ENCODE measurements around the gene L1TD1.

The L1TD1 gene

DNA sequence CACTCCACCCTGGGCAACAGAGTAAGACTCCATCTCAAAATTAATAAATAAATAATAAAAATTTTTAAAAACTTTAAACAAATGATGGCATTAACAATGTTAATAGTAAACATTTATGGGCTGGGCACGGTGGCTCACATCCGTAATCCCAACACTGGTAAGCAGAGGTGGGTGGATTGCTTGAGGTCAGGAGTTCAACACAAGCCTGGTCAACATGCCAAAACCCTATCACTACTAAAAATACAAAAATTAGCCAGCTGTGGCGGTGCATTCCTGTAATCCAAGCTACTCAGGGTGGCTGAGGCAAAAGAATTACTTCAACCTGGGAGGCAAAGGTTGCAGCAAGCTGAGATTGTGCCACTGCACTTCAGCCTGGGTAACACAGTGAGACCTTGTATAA, 9.0 kb upstream of the L1TD1 start:
- Histone ChIP-seq H3K9me3 (ENCODE audit: insufficient read depth, low read length) (no peaks in the 10 kb centered on the region), H3K4me1 (ENCODE audit: insufficient read depth, insufficient read length) (peaks cover 3% of the 10 kb centered on the region), H3K27me3 (ENCODE audit: insufficient read depth, insufficient read length) (no peaks in the 10 kb centered on the region), H3K36me3 (ENCODE audit: insufficient read depth, insufficient read length, low read length) (no peaks in the 10 kb centered on the region), H3K4me3 (ENCODE audit: insufficient read length, low read depth) (no peak overlapping the region), H3K9ac (ENCODE audit: insufficient read length, low read depth) (no peak overlapping the region)
- no peak for DNase-seq (ENCODE audit: low read depth, low spot score)
- no peak for TF ChIP-seq ZNF274 (IDR thresholded peaks at IDR 0.05; ENCODE audit: low read depth, low read length)

DNA sequence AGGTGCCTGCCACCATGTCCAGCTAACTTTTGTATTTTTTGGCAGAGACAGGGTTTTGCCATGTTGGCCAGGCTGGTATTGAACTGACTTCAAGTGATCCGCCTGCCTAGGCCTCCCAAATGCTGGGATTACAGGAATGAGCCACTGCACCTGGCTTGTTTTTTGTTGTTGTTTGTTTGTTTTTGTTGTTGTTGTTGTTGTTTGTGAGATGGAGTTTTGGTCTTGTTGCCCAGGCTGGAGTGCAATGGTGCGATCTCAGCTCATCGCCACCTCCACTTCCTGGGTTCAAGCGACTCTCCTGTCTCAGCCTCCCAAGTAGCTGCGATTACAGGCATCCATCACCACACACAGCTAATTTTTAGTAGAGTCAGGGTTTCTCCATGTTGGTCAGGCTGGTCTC, 7.1 kb upstream of the L1TD1 start:
- peaks cover 3% of the 10 kb centered on the region for H3K4me1 ChIP-seq (ENCODE audit: insufficient read depth, insufficient read length)
- TF ChIP-seq ZNF274 (IDR thresholded peaks at IDR 0.05; ENCODE audit: low read depth, low read length) (no peak), YY1 (IDR thresholded peaks at IDR 0.05; ENCODE audit: insufficient read depth, insufficient read length) (no peak), SUZ12 (IDR thresholded peaks at IDR 0.05; ENCODE audit: extremely low read depth, insufficient read depth, insufficient read length) (no peak)
- no peak overlapping the region for H3K4me3 ChIP-seq (ENCODE audit: insufficient read length, low read depth)
- H3K27me3 ChIP-seq (ENCODE audit: insufficient read depth, insufficient read length), result no peaks in the 10 kb centered on the region
- no peaks in the 10 kb centered on the region for H3K36me3 ChIP-seq (ENCODE audit: insufficient read depth, insufficient read length, low read length)
- H3K9ac ChIP-seq (ENCODE audit: insufficient read length, low read depth), result no peak overlapping the region
- no peaks in the 10 kb centered on the region for H3K9me3 ChIP-seq (ENCODE audit: insufficient read depth, low read length)
- no peak for DNase-seq (ENCODE audit: low read depth, low spot score)

DNA sequence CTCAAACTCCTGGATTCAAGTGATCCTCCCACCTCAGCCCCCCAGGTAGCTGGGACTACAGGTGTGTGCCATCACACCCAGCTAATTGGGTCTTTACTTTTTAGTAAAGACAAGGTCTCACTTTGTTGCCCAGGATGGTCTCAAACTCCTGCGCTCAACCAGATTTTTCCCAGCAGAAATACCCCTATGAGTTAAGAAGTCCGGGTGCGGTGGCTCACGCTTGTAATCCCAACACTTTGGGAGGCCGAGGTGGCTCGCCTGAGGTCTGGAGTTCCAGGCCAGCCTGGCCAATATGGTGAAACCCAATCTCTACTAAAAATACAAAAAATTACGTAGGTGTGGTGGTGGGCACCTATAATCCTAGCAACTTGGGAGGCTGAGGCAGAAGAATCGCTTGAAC, 6.5 kb upstream of the L1TD1 start:
- Histone ChIP-seq H3K4me1 (ENCODE audit: insufficient read depth, insufficient read length) (peaks cover 3% of the 10 kb centered on the region), H3K36me3 (ENCODE audit: insufficient read depth, insufficient read length, low read length) (no peaks in the 10 kb centered on the region), H3K9me3 (ENCODE audit: insufficient read depth, low read length) (no peaks in the 10 kb centered on the region), H3K27me3 (ENCODE audit: insufficient read depth, insufficient read length) (no peaks in the 10 kb centered on the region), H3K4me3 (ENCODE audit: insufficient read length, low read depth) (no peak overlapping the region), H3K9ac (ENCODE audit: insufficient read length, low read depth) (no peak overlapping the region)
- DNase-seq (ENCODE audit: low read depth, low spot score), result no peak
- TF ChIP-seq SUZ12 (IDR thresholded peaks at IDR 0.05; ENCODE audit: extremely low read depth, insufficient read depth, insufficient read length), result no peak
- TF ChIP-seq YY1 (IDR thresholded peaks at IDR 0.05; ENCODE audit: insufficient read depth, insufficient read length), result no peak
- TF ChIP-seq ZNF274 (IDR thresholded peaks at IDR 0.05; ENCODE audit: low read depth, low read length), result no peak

DNA sequence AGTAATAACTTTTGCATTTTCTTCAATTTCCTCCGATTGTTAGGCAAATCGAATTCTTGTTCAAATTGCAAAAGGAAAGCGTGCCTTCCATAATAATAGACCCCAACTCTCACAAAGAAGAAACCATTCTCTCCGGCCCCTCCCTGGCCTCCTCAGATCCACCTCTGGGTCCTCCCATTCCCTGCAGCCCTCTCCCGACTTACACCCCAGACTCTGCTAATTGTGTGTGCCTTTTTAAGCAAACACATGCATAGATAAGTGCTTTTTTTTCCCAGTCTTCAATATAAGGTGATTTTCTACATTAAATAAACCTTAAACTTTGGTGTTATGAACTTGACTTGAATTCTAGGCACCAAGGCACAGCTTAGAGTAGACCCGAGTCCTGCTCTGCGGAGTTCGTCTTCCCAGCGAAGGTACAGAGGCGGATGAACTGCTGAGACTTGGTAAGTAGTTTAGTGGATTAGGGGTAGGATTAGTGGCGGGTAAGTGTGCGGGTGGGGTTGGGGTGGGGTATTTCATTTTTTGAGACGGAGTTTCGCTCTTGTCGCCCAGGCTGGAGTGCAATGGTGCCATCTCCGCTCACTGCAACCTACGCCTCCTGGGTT, 1.5 kb downstream of the L1TD1 start:
- peak; percentile 50 for DNase-seq (ENCODE audit: low read depth, low spot score)

DNA sequence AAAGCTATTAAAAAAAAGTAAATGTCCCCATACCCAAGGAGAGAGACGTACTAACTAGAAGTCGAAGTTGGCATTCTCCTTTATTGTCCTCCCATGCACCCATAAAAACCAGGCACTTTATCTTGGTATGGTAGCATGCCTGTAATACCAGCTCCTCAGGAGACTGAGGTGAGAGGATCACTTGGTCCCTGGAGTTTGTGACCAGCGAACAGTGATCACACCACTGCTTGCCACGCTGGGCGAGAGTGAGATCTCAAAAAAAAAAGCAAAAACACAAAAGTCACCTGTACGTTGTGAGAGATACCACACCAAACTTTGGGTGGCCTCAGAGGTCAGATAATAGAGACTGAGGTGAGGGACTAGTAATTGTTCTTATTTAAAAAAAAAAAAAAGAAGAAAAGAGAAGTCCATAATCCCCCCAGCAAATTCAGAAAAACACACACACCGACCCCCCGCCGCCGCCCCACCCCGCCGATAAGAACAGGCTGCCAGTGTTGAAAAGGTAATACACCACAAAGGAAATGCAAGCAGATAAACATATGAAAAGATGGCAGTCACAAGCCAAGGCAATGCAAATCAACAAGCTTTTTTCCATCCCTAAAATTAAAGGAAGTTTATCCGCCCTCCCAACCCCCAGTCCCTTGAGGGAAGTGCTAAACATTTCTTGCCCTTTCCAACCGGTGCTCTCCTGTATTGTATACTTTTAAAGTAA, 3.6 kb downstream of the L1TD1 start:
- H3K9me3 ChIP-seq (ENCODE audit: insufficient read depth, low read length), result no peaks in the 10 kb centered on the region
- peak overlapping the region; percentile 41 for H3K4me3 ChIP-seq (ENCODE audit: insufficient read length, low read depth)
- H3K27me3 ChIP-seq (ENCODE audit: insufficient read depth, insufficient read length), result no peaks in the 10 kb centered on the region
- no peaks in the 10 kb centered on the region for H3K4me1 ChIP-seq (ENCODE audit: insufficient read depth, insufficient read length)
- H3K9ac ChIP-seq (ENCODE audit: insufficient read length, low read depth), result peak overlapping the region; percentile 63
- no peak for TF ChIP-seq SUZ12 (IDR thresholded peaks at IDR 0.05; ENCODE audit: extremely low read depth, insufficient read depth, insufficient read length)
- TF ChIP-seq YY1 (IDR thresholded peaks at IDR 0.05; ENCODE audit: insufficient read depth, insufficient read length), result no peak
- TF ChIP-seq ZNF274 (IDR thresholded peaks at IDR 0.05; ENCODE audit: low read depth, low read length), result no peak
- DNase-seq (ENCODE audit: low read depth, low spot score), result peak; percentile 92
- peaks cover 55% of the 10 kb centered on the region for H3K36me3 ChIP-seq (ENCODE audit: insufficient read depth, insufficient read length, low read length)

More for the DNA sequence above, 1.5 kb downstream of the L1TD1 start:
- Histone ChIP-seq H3K36me3 (ENCODE audit: insufficient read depth, insufficient read length, low read length) (peaks cover 41% of the 10 kb centered on the region), H3K4me1 (ENCODE audit: insufficient read depth, insufficient read length) (no peaks in the 10 kb centered on the region), H3K27me3 (ENCODE audit: insufficient read depth, insufficient read length) (no peaks in the 10 kb centered on the region), H3K4me3 (ENCODE audit: insufficient read length, low read depth) (peak overlapping the region; percentile 99), H3K9ac (ENCODE audit: insufficient read length, low read depth) (peak overlapping the region; percentile 100), H3K9me3 (ENCODE audit: insufficient read depth, low read length) (no peaks in the 10 kb centered on the region)
- TF ChIP-seq SUZ12 (IDR thresholded peaks at IDR 0.05; ENCODE audit: extremely low read depth, insufficient read depth, insufficient read length), result no peak
- TF ChIP-seq YY1 (IDR thresholded peaks at IDR 0.05; ENCODE audit: insufficient read depth, insufficient read length), result no peak
- no peak for TF ChIP-seq ZNF274 (IDR thresholded peaks at IDR 0.05; ENCODE audit: low read depth, low read length)

DNA sequence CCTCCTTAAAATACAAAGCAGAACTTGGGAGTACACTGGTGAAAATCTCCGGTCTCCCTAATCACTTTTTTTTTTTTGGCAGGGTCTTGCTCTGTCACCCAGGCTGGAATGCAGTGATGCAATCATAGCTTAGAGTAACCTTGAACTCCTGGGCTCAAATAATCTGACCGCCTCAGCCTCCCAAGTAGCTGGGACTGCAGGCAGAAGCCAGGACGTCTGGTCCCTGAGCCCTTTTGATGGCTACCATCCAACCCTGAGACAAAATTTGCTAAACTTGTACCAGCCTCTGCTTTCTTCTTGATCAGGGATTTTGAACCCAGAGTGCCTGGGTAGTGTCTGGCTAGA, 4.1 kb downstream of the L1TD1 start:
- no peaks in the 10 kb centered on the region for H3K4me1 ChIP-seq (ENCODE audit: insufficient read depth, insufficient read length)
- no peak for TF ChIP-seq SUZ12 (IDR thresholded peaks at IDR 0.05; ENCODE audit: extremely low read depth, insufficient read depth, insufficient read length)
- no peak for TF ChIP-seq YY1 (IDR thresholded peaks at IDR 0.05; ENCODE audit: insufficient read depth, insufficient read length)
- TF ChIP-seq ZNF274 (IDR thresholded peaks at IDR 0.05; ENCODE audit: low read depth, low read length), result no peak
- H3K36me3 ChIP-seq (ENCODE audit: insufficient read depth, insufficient read length, low read length), result peaks cover 60% of the 10 kb centered on the region
- no peaks in the 10 kb centered on the region for H3K9me3 ChIP-seq (ENCODE audit: insufficient read depth, low read length)
- H3K9ac ChIP-seq (ENCODE audit: insufficient read length, low read depth), result peak overlapping the region; percentile 43
- no peak for DNase-seq (ENCODE audit: low read depth, low spot score)
- H3K4me3 ChIP-seq (ENCODE audit: insufficient read length, low read depth), result peak overlapping the region; percentile 9
- no peaks in the 10 kb centered on the region for H3K27me3 ChIP-seq (ENCODE audit: insufficient read depth, insufficient read length)

DNA sequence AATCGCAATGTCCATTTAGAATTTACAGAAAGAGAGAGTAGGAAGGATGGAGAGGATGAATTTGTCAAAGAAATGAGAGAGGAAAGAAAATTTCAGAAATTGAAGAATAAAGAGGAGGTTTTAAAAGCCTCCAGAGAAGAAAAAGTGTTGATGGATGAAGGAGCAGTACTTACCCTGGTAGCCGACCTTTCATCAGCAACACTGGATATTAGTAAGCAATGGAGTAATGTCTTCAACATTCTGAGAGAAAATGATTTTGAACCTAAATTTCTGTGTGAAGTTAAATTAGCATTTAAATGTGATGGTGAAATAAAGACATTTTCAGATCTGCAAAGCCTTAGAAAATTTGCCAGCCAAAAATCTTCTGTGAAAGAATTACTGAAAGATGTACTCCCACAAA, 12.5 kb downstream of the L1TD1 start:
- H3K36me3 ChIP-seq (ENCODE audit: insufficient read depth, insufficient read length, low read length), result peaks cover 88% of the 10 kb centered on the region
- peaks cover 4% of the 10 kb centered on the region for H3K4me1 ChIP-seq (ENCODE audit: insufficient read depth, insufficient read length)
- no peak overlapping the region for H3K4me3 ChIP-seq (ENCODE audit: insufficient read length, low read depth)
- no peak for DNase-seq (ENCODE audit: low read depth, low spot score)
- H3K9me3 ChIP-seq (ENCODE audit: insufficient read depth, low read length), result peaks cover 4% of the 10 kb centered on the region
- TF ChIP-seq YY1 (IDR thresholded peaks at IDR 0.05; ENCODE audit: insufficient read depth, insufficient read length) (no peak), ZNF274 (IDR thresholded peaks at IDR 0.05; ENCODE audit: low read depth, low read length) (no peak), SUZ12 (IDR thresholded peaks at IDR 0.05; ENCODE audit: extremely low read depth, insufficient read depth, insufficient read length) (no peak)
- H3K9ac ChIP-seq (ENCODE audit: insufficient read length, low read depth), result no peak overlapping the region
- no peaks in the 10 kb centered on the region for H3K27me3 ChIP-seq (ENCODE audit: insufficient read depth, insufficient read length)
